Endothelial cell of umbilical vein (primary cell): Measurements from ENCODE around the gene ATP10A. TPM values are rescaled to one million over a fixed set of nuclear protein-coding genes. Genes with fewer than 3 reads are reported as not detected.

ENCODE experiments used
- BruUV-seq: library from RNA; stranded (reverse); fragments of 400-500 nt; replicated peaks from 2 replicates; lab custom pipeline; 2021; lab: Mats Ljungman, UMichigan
- CTCF ChIA-PET: fragments of 300-600, 350-600 bp; sonication (Branson Sonifier 250); formaldehyde crosslinking; loops from one replicate; lab custom pipeline; 2021; ENCODE audit warnings: antibody characterized with exemption, inconsistent platforms; lab: Charles Lee
- POLR2A ChIA-PET: fragments of 300-600, 350-600 bp; sonication (Branson Sonifier 250); formaldehyde crosslinking; loops from one replicate; lab custom pipeline; 2021; ENCODE audit warnings: antibody characterized with exemption, inconsistent platforms; lab: Charles Lee
- DNase-seq: peaks from one replicate; pipeline ENCODE4 v3.0.0-alpha.2; 2011; ENCODE audit warnings: low read depth, low spot score
- FAIRE-seq: peaks from 2 replicates; lab custom pipeline; 2011; peaks lifted over from hg19 to GRCh38; lab: Jason Lieb, UNC
- H2AFZ ChIP-seq: 2 replicates; pipeline ENCODE4 v1.6.0; 2012; ENCODE audit warnings: low read depth, low read length, control low read depth, inconsistent platforms
- H3K27ac ChIP-seq: 2 replicates; pipeline ENCODE4 v1.5.1; 2011; ENCODE audit warnings: low read depth, mild to moderate bottlenecking, control low read depth, low read length, moderate library complexity; ENCODE audit not compliant: insufficient read depth
- H3K27me3 ChIP-seq, 2 experiments: 2 replicates each; pipeline versions ENCODE4 v1.6.0 to v1.6.1; 2011; ENCODE audit warnings: low read length in 2 of 2, mixed read lengths in 1 of 2; ENCODE audit not compliant: control insufficient read depth in 2 of 2, insufficient read depth in 2 of 2
- H3K36me3 ChIP-seq, 2 experiments: 2 replicates in 1 of 2; 3 replicates in 1 of 2; pipeline ENCODE4 v1.5.1; 2011; ENCODE audit warnings: low read length in 2 of 2, mild to moderate bottlenecking in 1 of 2, moderate library complexity in 1 of 2; ENCODE audit not compliant: control insufficient read depth in 2 of 2, insufficient read depth in 2 of 2; ENCODE audit errors: extremely low read depth in 1 of 2
- H3K4me1 ChIP-seq: 3 replicates; pipeline ENCODE4 v1.5.1; 2011; ENCODE audit warnings: mild to moderate bottlenecking, low read length; ENCODE audit not compliant: control insufficient read depth, insufficient read depth; ENCODE audit errors: extremely low read depth
- H3K4me2 ChIP-seq: 2 replicates; pipeline ENCODE4 v1.6.1; 2011; ENCODE audit warnings: low read length, control low read depth, mixed read lengths; ENCODE audit not compliant: insufficient read depth
- H3K4me3 ChIP-seq, 3 experiments: fragments of 200-600 bp in 1 of 3; sonication (generic), shearing (Covaris generic) in 1 of 3; replicated peaks in 1 of 3; 2 replicates each; pipeline ENCODE4 v1.5.1; 2011 to 2016; ENCODE audit warnings: control low read depth in 3 of 3, low read length in 3 of 3, mild to moderate bottlenecking in 2 of 3, inconsistent platforms in 1 of 3, low read depth in 1 of 3, moderate library complexity in 1 of 3; ENCODE audit not compliant: insufficient read depth in 1 of 3
- H3K79me2 ChIP-seq: 2 replicates; pipeline ENCODE4 v1.6.0; 2012; ENCODE audit warnings: low read length, inconsistent platforms; ENCODE audit not compliant: control insufficient read depth, insufficient read depth
- H3K9ac ChIP-seq: replicated peaks from 2 replicates; pipeline ENCODE3; 2011; ENCODE audit warnings: low read length, control low read depth; ENCODE audit not compliant: insufficient read depth; ENCODE audit errors: extremely low read depth
- H3K9me1 ChIP-seq: replicated peaks from 3 replicates; pipeline ENCODE4 v1.6.0; 2011; ENCODE audit warnings: mild to moderate bottlenecking, low read length; ENCODE audit not compliant: control insufficient read depth, insufficient read depth; ENCODE audit errors: extremely low read depth
- H3K9me3 ChIP-seq: replicated peaks from 2 replicates; pipeline ENCODE4 v1.5.1; 2012; ENCODE audit warnings: low read length, inconsistent platforms; ENCODE audit not compliant: control insufficient read depth, insufficient read depth
- H4K20me1 ChIP-seq: replicated peaks from 2 replicates; pipeline ENCODE3; 2011; ENCODE audit warnings: mild to moderate bottlenecking, low read length; ENCODE audit not compliant: control insufficient read depth, insufficient read depth; ENCODE audit errors: extremely low read depth
- EZH2 ChIP-seq: IDR thresholded peaks from 2 replicates; pipeline ENCODE4 v1.6.1; 2012; ENCODE audit warnings: borderline replicate concordance, low read depth, mild to moderate bottlenecking, moderate library complexity, low read length, inconsistent platforms; ENCODE audit not compliant: severe bottlenecking
- FOS ChIP-seq: IDR thresholded peaks from 2 replicates; pipeline ENCODE4 v1.6.1; 2011; ENCODE audit warnings: mild to moderate bottlenecking, low read length, moderate library complexity, borderline replicate concordance; ENCODE audit not compliant: insufficient read depth
- GATA2 ChIP-seq: IDR thresholded peaks from 2 replicates; pipeline ENCODE4 v1.7.0; 2011; ENCODE audit warnings: low read depth, mild to moderate bottlenecking, moderate library complexity, mixed read lengths, low read length; ENCODE audit not compliant: insufficient read length, insufficient read depth
- JUN ChIP-seq: IDR thresholded peaks from 2 replicates; pipeline ENCODE4 v1.6.1; 2011; ENCODE audit warnings: borderline replicate concordance, low read depth; ENCODE audit not compliant: insufficient read length, insufficient read depth
- MAX ChIP-seq: IDR thresholded peaks from 2 replicates; pipeline ENCODE4 v1.6.1; 2011; ENCODE audit not compliant: insufficient read depth, insufficient read length
- MYC ChIP-seq: IDR thresholded peaks from one replicate; pipeline ENCODE4 v1.6.1; 2011; ENCODE audit warnings: mild to moderate bottlenecking, low read depth, low read length
- POLR2AphosphoS5 ChIP-seq: IDR thresholded peaks from 2 replicates; pipeline ENCODE4 v1.6.1; 2012; ENCODE audit warnings: low read depth, mild to moderate bottlenecking, control low read depth, low read length, moderate library complexity; ENCODE audit not compliant: insufficient read depth
- dilution Hi-C: fragments of 300-500 bp; cut with MboI; formaldehyde crosslinking; loops from one replicate; pipeline ENCODE4 v1.15.0; 2019; ENCODE audit warnings: low sequenced_read_pairs; ENCODE audit not compliant: extremely low pct_ligation_motif_present
- intact Hi-C: fragments of 100-400 bp; cut with micrococcal nuclease; formaldehyde crosslinking; loops from one replicate; pipeline ENCODE4 v1.10.0; 2022
- polyA plus RNA-seq, 4 experiments: library from polyadenylated mRNA; depleted of rRNA in 3 of 4; stranded (reverse) in 3 of 4; unstranded in 1 of 4; fragments of >200 nt; gene quantifications; 2 replicates each; pipeline versions ENCODE4 v1.2.1 to v1.2.3, GENCODE V29; 2011 to 2012; ENCODE audit warnings: missing spikeins in 1 of 4
- total RNA-seq: library from RNA; stranded (reverse); gene quantifications from 2 replicates; pipeline ENCODE4 v1.2.3, GENCODE V29; 2021

Gene ATP10A
- total and polyA plus RNA-seq, 2 donors (not counting 3 experiments of a cell fraction or from before 2014, with no cell fraction given): not detected

DNA sequence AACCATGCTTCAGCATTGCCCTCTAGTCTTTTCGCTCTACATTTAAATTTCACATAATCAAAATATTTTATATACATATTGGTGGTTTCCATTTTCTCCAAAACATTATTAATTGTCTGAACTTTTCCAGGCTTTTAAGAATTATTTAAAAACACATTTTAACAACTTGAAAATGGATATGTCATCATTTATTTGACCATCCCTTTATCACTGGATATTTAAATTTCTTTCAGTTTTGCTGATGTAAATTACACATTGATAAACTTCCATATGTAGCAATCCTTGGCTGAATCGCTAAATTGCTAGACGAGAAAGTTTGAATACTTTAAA, 146.0 kb downstream of the ATP10A start:
- DNase-seq: no peak
- Histone ChIP-seq H3K4me1 (no peaks in the 10 kb centered on the region), H2AFZ (no peak overlapping the region), H3K9me3 (peaks cover 12% of the 10 kb centered on the region), H3K36me3 (no peaks in the 10 kb centered on the region), H3K4me3 (no peak overlapping the region), H3K27ac (no peak overlapping the region), H3K9me1 (no peaks in the 10 kb centered on the region), H4K20me1 (no peaks in the 10 kb centered on the region), H3K79me2 (no peaks in the 10 kb centered on the region), H3K9ac (no peak overlapping the region), H3K4me2 (no peak overlapping the region), H3K27me3 (no peaks in the 10 kb centered on the region)
- CTCF ChIA-PET: no interaction called here
- FAIRE-seq: no peak
- TF ChIP-seq MYC (no peak), POLR2AphosphoS5 (no peak), GATA2 (no peak), JUN (no peak), FOS (no peak), MAX (no peak)
- dilution Hi-C loops (no loop called here), intact Hi-C loops (no loop called here)
- no TSS peak for BruUV-seq
- POLR2A ChIA-PET: no interaction called here

DNA sequence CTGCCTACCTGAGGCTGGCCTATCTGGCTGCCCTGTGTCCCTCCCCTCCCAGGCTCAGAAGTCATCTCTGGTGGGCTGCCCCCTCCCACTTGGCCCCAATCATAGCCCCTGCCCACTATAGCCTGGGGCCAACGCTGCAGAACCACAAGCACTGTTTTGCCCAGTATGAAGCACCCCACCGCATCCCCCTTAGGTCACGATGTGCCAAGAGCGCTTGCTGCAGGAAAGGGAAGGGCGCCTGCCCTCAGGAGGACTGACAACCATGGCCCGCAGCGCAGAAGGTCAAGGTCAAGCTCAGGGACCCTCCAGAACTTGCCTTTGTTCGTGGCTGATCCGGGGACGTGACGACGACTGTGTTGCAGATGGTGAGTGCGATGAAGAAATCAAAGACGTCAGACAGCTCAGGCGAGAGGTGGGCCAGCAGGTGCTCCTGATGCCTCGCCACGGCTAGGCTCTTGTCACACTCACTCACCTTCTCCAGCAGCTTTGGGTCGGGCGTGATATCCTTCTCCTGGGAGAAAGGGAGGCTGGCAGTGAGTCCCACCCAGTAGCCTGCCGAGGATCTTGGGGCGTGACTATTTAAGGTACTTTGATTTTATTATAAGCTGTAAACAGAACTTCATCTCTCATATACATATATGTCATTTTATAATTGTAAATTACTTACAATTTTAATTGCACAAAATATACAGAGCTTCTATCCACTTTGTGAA, 146.6 kb downstream of the ATP10A start:
- intact Hi-C loops: no loop called here
- no peaks in the 10 kb centered on the region for H3K79me2 ChIP-seq
- H3K9me1 ChIP-seq: no peaks in the 10 kb centered on the region
- H3K9ac ChIP-seq: no peak overlapping the region
- H4K20me1 ChIP-seq: no peaks in the 10 kb centered on the region
- no TSS peak for BruUV-seq
- FAIRE-seq (no peak), DNase-seq (no peak)
- dilution Hi-C loops: no loop called here
- no peak overlapping the region for H3K27ac ChIP-seq
- POLR2A ChIA-PET: no interaction called here
- no peaks in the 10 kb centered on the region for H3K36me3 ChIP-seq
- peaks cover 12% of the 10 kb centered on the region for H3K9me3 ChIP-seq
- H3K27me3 ChIP-seq: no peaks in the 10 kb centered on the region
- no peak overlapping the region for H3K4me3 ChIP-seq
- CTCF ChIA-PET: no interaction called here
- TF ChIP-seq EZH2: no peak
- no peak for TF ChIP-seq MAX
- TF ChIP-seq JUN: no peak
- no peak for TF ChIP-seq FOS
- H3K4me1 ChIP-seq: no peaks in the 10 kb centered on the region
- H3K4me2 ChIP-seq: no peak overlapping the region
- H2AFZ ChIP-seq: no peak overlapping the region
